ENCODE data around the gene GALNS.
"Not testable (repeated sequence)": the region's sequence is repeated elsewhere in the genome, so short reads cannot be mapped to it uniquely, and the experiment has no call there.

Gene GALNS

DNA sequence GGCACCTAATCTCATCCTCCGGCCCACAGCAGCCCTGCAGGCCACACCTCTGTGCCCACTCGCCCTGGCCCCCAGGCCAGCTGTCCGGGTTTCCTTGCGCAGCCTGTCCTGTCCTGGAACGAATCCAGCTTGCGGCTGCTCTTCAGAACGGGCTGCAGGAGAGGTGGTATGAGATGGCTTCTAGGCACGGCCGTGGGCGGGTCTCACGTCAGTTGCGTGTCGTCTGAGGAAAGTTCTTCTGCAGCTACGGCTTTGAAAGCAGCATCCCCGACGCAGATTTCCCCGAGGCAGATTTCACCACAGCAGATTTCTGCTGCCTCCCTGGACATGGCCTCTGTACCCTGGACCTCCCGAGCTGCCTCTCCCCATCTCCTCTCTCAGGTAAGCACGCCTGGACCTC lies 18.2 kb downstream of the GALNS start:
- no peak for DNase-seq (ENCODE audit: low read depth in 2 of 2)

- DNase-seq (ENCODE audit: low read depth in 2 of 2), result no peak
Observed at GRCh38 chr16:88837806-88838205, 18.9 kb downstream of the GALNS start.

DNA sequence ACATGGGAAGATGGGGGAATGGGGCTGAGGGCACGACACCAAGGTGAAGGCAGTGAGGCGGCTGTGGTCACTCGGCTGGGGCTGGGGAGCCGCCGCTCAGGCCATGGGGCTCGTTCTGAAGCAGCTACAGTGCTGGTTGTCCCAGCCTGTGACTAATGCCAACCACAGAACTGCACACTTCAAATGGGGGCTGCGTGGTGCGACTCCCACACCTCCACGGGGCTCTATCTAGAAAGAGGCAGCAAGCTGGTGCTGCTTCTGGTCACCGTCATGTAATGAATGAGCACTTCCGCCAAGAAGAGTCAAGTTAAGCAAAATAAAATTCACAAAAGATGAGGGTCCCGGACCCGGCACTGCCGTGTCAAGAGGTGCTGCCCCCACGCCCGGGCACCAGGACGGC lies 20.0 kb downstream of the GALNS start:
- no peak for DNase-seq (ENCODE audit: low read depth in 2 of 2)

DNA sequence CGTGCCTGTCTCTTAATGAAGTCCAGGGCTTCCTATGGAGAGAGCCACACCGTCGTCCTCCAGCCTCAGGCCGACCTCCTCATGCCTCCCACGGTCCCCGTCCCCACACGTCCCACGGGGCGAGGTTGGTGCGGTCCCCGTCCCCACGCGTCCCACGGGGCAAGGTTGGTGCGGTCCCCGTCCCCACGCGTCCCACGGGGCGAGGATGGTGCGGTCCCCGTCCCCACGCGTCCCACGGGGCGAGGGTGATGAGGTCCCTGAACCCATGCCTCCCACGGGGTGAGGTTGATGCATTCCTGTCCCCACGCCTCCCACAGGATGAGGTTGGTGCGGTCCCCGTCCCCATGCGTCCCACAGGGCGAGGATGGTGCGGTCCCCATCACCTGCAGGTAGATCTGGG lies 20.9 kb downstream of the GALNS start:
- DNase-seq (ENCODE audit: low read depth in 2 of 2), result no peak

- no peak for DNase-seq (ENCODE audit: low read depth in 2 of 2)
Observed at GRCh38 chr16:88835383-88835782, 21.4 kb downstream of the GALNS start.

DNA sequence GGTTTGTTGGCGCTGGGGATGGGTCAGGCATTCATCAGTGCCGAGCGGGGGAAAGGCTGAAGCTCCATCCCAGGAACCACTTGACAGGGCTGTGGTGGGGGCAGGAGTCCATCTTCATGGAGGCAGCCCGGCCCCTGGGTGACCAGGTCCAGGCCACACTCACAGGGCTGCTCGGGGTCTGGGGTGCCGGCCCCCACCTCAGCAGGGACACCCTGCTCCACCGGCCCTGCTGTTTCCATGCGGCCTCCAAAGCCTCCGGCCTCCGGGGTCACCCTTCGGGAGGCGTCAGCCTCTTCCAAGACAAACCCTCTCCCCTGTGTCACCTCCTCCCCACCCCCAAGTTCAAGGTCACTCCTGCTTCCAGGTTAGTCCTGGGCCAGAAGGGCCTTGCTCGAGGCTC lies 22.1 kb downstream of the GALNS start:
- DNase-seq (ENCODE audit: low read depth in 2 of 2), result no peak

- no peak for DNase-seq (ENCODE audit: low read depth in 2 of 2)
Observed at GRCh38 chr16:88833086-88833485, 23.7 kb downstream of the GALNS start.

DNA sequence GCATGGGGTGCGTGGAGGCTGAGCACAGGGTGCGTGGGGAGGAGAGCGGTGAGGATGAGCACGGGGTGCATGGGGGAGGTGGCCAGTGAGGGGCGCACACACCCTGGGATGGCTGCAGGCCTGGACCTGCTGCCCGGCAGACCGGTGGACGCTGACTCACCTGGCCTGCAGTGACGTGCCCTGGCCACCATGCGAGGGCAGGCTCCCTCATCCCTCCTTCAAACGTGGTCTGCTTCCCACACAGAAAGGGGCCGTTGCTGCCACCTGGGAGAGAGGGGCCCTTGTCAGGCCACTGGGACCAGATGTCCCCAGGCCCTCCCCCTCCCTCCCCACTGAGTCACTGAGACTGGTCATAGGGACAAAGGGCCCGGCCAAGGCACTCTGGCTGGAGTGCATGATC lies 24.9 kb downstream of the GALNS start:
- DNase-seq (ENCODE audit: low read depth in 2 of 2), result no peak

DNA sequence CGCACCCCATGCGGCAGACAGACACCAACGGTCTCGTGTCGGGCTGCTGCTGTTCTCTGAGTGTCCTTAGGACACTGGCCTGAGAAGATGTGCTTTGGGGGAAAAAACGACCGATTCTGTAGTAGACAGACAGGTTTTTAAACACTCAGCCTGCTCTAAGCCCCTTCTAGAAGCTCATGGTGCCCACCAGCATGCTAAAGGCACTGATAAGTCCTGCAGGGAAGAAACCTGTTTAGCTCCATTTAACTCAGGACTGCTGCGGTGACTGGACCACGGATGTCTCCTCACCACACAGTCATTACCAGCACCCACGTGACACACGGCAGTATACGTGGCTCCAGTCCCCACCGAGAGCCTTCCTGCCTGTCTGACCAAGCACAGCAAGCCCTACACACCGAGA lies 26.0 kb downstream of the GALNS start:
- DNase-seq (ENCODE audit: low read depth in 2 of 2), result no peak

- DNase-seq (ENCODE audit: low read depth in 2 of 2), result no peak
Observed at GRCh38 chr16:88830258-88830657, 26.5 kb downstream of the GALNS start.

- no peak for DNase-seq (ENCODE audit: low read depth in 2 of 2)
Observed at GRCh38 chr16:88828711-88829110, 28.0 kb downstream of the GALNS start.

DNA sequence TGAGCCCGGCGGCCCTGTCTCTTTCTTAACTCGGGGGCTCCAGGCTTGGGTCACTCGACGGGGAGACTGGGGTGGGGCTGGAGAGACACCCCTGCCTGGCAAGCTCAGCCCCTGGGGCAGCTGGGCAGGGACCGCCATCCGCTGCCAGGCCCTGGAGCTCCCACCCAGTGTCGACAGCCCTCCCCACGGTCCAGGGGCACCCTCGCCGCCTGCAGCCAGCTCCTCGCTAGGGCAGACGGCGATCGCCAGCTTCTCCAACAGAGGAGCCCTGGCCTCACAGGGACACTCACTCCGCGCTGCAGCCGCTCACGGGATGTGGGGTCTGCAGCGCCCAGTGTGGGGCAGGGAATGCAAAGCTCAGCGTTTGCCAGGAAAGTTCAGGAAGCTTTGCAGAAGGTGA lies 29.0 kb downstream of the GALNS start:
- DNase-seq (ENCODE audit: low read depth in 2 of 2), result no peak

- DNase-seq (ENCODE audit: low read depth in 2 of 2), result no peak
Observed at GRCh38 chr16:88826070-88826840, 30.5 kb downstream of the GALNS start.

- DNase-seq (ENCODE audit: low read depth in 2 of 2), result no peak
Observed at GRCh38 chr16:88825146-88825545, 31.6 kb downstream of the GALNS start.

DNA sequence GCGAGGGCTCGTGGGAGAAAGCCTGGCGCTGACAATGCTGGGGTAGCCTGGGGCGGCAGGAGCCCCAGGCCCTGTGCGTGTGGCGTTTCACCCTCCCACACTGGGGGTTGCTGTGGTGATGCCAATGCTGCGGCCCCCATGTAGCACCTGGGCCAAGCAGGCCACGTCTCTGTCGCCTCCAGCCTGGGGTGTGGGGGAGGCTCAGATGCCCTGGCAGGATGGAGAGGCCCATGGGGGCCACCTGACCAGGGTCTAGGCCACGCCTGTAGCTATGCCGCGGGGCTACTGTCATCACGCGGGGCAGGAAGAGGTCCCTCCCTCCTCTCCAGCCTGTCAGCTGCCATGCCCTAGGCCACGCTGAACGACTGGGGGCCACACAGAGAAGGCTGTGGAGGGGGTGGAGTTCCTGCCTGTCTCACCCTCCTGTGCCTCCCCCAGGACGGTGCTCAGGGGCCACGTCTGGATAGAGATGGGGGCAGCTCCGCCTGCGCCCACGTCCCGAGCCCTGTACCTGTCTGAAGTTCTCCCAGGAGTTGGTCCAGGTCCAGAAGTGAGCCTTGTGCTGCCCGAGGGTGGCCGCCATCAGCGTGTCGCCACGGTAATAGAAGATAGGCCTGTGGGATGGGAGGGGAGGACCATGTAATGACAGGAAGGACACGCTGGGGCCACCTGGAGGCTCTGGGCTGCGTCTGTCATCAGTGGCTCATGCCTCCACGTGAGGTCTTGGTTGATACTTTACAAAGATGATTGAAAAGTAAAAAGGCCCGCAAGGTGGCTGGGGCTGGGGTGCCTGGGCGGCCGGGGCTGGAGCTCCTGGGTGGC lies 32.3 kb downstream of the GALNS start:
- DNase-seq (ENCODE audit: low read depth in 2 of 2), result no peak

GRCh38 chr16:88823646-88824045 lies 33.1 kb downstream of the GALNS start:
- DNase-seq (ENCODE audit: low read depth in 2 of 2), result not testable (repeated sequence)

DNA sequence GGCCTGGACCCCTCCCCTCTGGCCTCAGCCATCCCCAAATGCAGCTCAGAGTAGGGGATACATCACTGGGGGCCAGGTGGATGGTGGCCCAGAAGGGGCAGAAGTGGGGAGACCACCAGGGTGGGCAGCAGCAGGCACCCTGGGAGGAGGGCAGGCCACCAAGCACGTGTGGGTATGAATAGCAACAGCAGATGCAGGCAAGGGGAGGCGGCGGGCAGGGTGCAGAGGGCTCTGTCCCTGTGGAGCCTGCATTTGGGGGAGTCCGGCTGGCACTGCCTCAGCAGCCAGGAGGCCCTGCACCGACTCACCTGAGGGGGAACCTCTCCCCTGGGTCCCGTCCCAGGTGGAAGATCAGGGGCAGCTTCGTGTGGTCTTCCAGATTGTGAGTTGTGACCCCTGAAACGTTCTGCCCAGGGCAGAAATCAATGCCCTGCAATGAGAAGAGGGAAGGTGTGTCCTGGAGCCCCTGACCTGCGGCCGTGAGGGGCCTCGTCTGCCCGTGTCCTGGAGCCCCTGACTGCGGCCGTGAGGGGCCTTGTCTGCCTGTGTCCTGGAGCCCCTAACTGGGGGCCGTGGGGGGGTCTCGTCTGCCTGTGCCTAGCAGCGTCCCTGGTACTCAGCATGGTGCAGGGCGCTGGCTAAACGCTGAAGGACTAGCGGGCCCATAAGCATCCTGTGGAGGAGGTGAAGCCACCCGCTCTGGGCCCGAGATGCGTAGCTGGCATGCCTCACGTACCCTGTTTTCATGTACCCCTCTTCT lies 34.3 kb downstream of the GALNS start:
- no peak for DNase-seq (ENCODE audit: low read depth in 2 of 2)

GRCh38 chr16:88821168-88821850 lies 35.4 kb downstream of the GALNS start:
- no peak for DNase-seq (ENCODE audit: low read depth in 2 of 2)

DNA sequence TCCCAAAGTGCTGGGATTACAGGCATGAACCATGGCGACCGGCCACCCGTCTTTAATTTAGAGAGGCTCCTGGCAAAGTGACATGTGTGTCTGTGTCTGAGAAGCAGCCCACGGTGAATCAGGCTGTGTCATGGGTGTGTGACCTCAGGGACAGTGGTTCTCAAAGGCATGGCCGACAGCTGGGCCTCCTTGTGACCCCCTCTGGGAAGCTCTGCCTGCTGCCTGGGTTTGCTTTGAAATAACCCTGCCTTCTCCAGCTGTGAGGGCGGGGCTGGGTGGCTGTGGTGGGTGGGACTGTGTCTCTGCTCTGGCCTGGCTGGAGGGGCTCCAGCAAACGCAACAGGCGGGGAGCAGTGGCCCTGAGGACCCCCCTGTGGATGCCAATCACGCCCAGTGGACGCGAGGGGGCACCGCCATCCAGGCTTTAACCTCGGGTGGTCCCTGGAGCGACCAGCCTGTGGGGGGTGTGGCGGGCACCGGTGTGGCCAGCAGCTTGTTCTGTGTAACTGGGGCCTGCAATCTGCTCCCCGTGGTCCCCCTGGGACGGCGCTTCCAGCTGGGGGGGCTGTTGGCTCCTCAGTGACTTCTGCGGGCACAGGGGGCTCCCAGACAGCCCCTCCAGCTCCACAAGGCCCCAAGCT lies 36.2 kb downstream of the GALNS start:
- DNase-seq (ENCODE audit: low read depth in 2 of 2), result no peak

DNA sequence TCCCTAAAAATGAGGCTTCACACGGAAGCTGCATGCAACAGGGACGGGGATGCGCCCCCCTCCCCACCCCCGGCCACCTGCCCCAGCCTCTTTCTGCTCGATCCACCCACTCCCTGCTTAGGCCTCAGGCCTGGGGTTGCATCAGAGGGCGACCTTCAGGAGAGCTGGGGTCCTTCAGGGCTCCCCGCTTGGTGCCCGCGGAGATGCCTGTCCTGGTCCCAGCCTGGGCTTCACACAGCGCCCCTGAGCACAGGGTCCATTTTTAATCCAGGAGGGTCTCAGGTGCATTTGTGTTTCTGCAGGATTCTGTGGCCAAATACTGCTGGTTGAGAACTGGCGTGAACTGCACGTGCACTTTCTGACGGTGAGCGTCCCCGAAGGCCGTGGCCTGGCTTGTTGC lies 37.6 kb downstream of the GALNS start:
- DNase-seq (ENCODE audit: low read depth in 2 of 2), result no peak

- no peak for DNase-seq (ENCODE audit: low read depth in 2 of 2)
Observed at GRCh38 chr16:88818575-88818874, 38.2 kb downstream of the GALNS start.

Data from stimulated activated CD8-positive, alpha-beta memory T cell treated with anti-CD3 and anti-CD28 coated beads, Interleukin-7, amount 100 ng/mL, for 4 hours (primary cell).